GM23338 (cell line): ENCODE results near the gene GZMB. TPM values are rescaled to one million over a fixed set of nuclear protein-coding genes. Genes with fewer than 3 reads are reported as not detected.

Experiments
- ATAC-seq: fragments of 200-7000 bp; cut with Tn5 transposase; 3 replicates; pipeline ENCODE4 v1.9.1; 2020
- DNase-seq: peaks from one replicate; pipeline ENCODE4 v3.0.0-alpha.2; 2015; ENCODE audit warnings: low spot score
- H2AFZ ChIP-seq: fragments of 200-600 bp; sonication (generic); 2 replicates; pipeline ENCODE4 v1.8.0; 2016; ENCODE audit warnings: antibody characterized with exemption, mild to moderate bottlenecking, moderate library complexity
- H3F3A ChIP-seq: fragments of 200-600 bp; sonication (generic); replicated peaks from 2 replicates; pipeline ENCODE4 v1.8.0; 2017; ENCODE audit warnings: antibody characterized with exemption, mixed run types, low read depth
- H3K27ac ChIP-seq: fragments of 200-600 bp; sonication (generic); 2 replicates; pipeline ENCODE4 v1.6.1; 2016; ENCODE audit warnings: low read depth
- H3K27me3 ChIP-seq: fragments of 200-600 bp; sonication (generic); 2 replicates; pipeline ENCODE4 v1.8.0; 2016; ENCODE audit warnings: mild to moderate bottlenecking, mixed run types, moderate library complexity; ENCODE audit not compliant: insufficient read depth
- H3K36me3 ChIP-seq: fragments of 200-600 bp; sonication (generic); 2 replicates; pipeline ENCODE4 v1.8.0; 2016; ENCODE audit warnings: mild to moderate bottlenecking; ENCODE audit not compliant: insufficient read depth
- H3K4me1 ChIP-seq: fragments of 200-600 bp; sonication (generic); 2 replicates; pipeline ENCODE4 v1.8.0; 2016; ENCODE audit warnings: mild to moderate bottlenecking, moderate library complexity; ENCODE audit not compliant: insufficient read depth
- H3K4me2 ChIP-seq: fragments of 200-600 bp; sonication (generic); 2 replicates; pipeline ENCODE4 v1.7.1; 2017; ENCODE audit warnings: mixed run types
- H3K4me3 ChIP-seq: fragments of 200-600 bp; sonication (generic); 2 replicates; pipeline ENCODE4 v1.6.1; 2016; ENCODE audit warnings: mixed run types
- H3K79me2 ChIP-seq: fragments of 200-600 bp; sonication (generic); replicated peaks from 2 replicates; pipeline ENCODE4 v1.8.0; 2017; ENCODE audit warnings: mild to moderate bottlenecking; ENCODE audit not compliant: insufficient read depth
- H3K9me2 ChIP-seq: fragments of 200-600 bp; sonication (generic); 2 replicates; pipeline ENCODE4 v1.8.0; 2017; ENCODE audit not compliant: insufficient read depth
- H4K20me1 ChIP-seq: fragments of 200-600 bp; sonication (generic); replicated peaks from 2 replicates; pipeline ENCODE4 v1.8.0; 2017; ENCODE audit warnings: mild to moderate bottlenecking; ENCODE audit not compliant: insufficient read depth
- H3K27ac Mint-ChIP-seq: 2 replicates; pipeline ENCODE4 v1.8.0; 2020; ENCODE audit warnings: inconsistent platforms, mild to moderate bottlenecking, moderate library complexity, mixed read lengths
- H3K27me3 Mint-ChIP-seq: 3 replicates; pipeline ENCODE4 v1.8.0; 2022; ENCODE audit warnings: low read depth, mild to moderate bottlenecking, moderate library complexity, mixed read lengths, inconsistent platforms; ENCODE audit not compliant: insufficient read depth, poor library complexity
- H3K36me3 Mint-ChIP-seq: 3 replicates; pipeline ENCODE4 v1.8.0; 2021; ENCODE audit warnings: low read depth, mild to moderate bottlenecking, inconsistent platforms, moderate library complexity, mixed read lengths
- H3K4me1 Mint-ChIP-seq: 3 replicates; pipeline ENCODE4 v1.8.0; 2020; ENCODE audit warnings: mild to moderate bottlenecking, inconsistent platforms, mixed read lengths
- H3K4me3 Mint-ChIP-seq: 3 replicates; pipeline ENCODE4 v1.8.0; 2021; ENCODE audit warnings: moderate library complexity, mild to moderate bottlenecking, inconsistent platforms, mixed read lengths
- H3K9me3 Mint-ChIP-seq: 3 replicates; pipeline ENCODE4 v1.8.0; 2020; ENCODE audit warnings: moderate library complexity, mild to moderate bottlenecking, inconsistent platforms, mixed read lengths
- EZH2phosphoT487 ChIP-seq: fragments of 200-600 bp; sonication (generic); IDR thresholded peaks from one replicate; pipeline ENCODE4 v1.8.1; 2018; ENCODE audit warnings: antibody characterized with exemption; ENCODE audit not compliant: unreplicated experiment
- POLR2AphosphoS5 ChIP-seq: IDR thresholded peaks from 2 replicates; pipeline ENCODE4 v1.6.1; 2016; ENCODE audit warnings: antibody characterized with exemption, low read depth
- STAT1 ChIP-seq: IDR thresholded peaks from one replicate; pipeline ENCODE4 v1.6.1; 2016; ENCODE audit warnings: antibody characterized with exemption; ENCODE audit not compliant: unreplicated experiment
- polyA plus RNA-seq: library from polyadenylated mRNA; unstranded; fragments of >200 nt; fragmentation: Nextera tagmentation; extraction: Ambion mirVana; gene quantifications from 2 replicates; pipeline ENCODE4 v1.2.1, GENCODE V29; 2016
- total RNA-seq: library from RNA; depleted of rRNA; stranded (reverse); fragments of >200 nt; shearing (Covaris generic); gene quantifications from 2 replicates; pipeline ENCODE4 v1.2.3, GENCODE V29; 2014
- TF ChIP-seq, protein P1 (sequence below): IDR thresholded peaks from 2 replicates; pipeline ENCODE4 v1.6.1; 2016; ENCODE audit warnings: antibody characterized with exemption
- TF ChIP-seq, protein P2 (sequence below): fragments of 250-450 bp; sonication (Bioruptor Pico); IDR thresholded peaks from 2 replicates; pipeline ENCODE4 v1.5.0; 2020; ENCODE audit warnings: mild to moderate bottlenecking, moderate library complexity

The GZMB gene
- total and polyA plus RNA-seq, 2 experiments from 2014 or later = not detected

DNA sequence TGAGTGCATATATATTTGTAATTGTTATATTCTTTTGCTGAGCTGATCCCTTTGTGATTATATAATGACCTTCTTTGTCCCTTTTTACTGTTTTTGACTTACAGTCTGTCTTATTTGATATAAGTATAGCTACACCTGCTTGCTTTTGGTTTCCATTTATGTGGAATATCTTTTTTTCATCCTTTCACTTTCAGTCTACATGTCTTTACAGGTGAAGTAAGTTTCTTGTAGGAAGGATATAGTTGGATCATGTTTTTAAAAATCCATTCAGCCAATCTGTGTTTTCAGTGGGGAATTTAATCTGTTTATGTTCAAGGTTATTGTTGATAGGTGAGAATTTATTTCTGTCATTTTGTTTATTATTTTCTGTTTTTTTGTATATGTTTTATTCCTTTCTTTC lies 36.6 kb downstream of the GZMB start:
- Mint-ChIP-seq H3K4me3 (no peak overlapping the region), H3K27me3 (peaks cover 5% of the 10 kb centered on the region), H3K9me3 (peaks cover 35% of the 10 kb centered on the region), H3K36me3 (peaks cover 15% of the 10 kb centered on the region), H3K4me1 (no peaks in the 10 kb centered on the region; the same call in 1 of the 3 replicates), H3K27ac (no peak overlapping the region)
- H3K27ac ChIP-seq = no peak overlapping the region
- TF ChIP-seq POLR2AphosphoS5 (no peak), EZH2phosphoT487 (no peak), STAT1 (no peak)
- TF ChIP-seq, protein P1, sequence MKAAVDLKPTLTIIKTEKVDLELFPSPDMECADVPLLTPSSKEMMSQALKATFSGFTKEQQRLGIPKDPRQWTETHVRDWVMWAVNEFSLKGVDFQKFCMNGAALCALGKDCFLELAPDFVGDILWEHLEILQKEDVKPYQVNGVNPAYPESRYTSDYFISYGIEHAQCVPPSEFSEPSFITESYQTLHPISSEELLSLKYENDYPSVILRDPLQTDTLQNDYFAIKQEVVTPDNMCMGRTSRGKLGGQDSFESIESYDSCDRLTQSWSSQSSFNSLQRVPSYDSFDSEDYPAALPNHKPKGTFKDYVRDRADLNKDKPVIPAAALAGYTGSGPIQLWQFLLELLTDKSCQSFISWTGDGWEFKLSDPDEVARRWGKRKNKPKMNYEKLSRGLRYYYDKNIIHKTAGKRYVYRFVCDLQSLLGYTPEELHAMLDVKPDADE = no peak
- TF ChIP-seq, protein P2, sequence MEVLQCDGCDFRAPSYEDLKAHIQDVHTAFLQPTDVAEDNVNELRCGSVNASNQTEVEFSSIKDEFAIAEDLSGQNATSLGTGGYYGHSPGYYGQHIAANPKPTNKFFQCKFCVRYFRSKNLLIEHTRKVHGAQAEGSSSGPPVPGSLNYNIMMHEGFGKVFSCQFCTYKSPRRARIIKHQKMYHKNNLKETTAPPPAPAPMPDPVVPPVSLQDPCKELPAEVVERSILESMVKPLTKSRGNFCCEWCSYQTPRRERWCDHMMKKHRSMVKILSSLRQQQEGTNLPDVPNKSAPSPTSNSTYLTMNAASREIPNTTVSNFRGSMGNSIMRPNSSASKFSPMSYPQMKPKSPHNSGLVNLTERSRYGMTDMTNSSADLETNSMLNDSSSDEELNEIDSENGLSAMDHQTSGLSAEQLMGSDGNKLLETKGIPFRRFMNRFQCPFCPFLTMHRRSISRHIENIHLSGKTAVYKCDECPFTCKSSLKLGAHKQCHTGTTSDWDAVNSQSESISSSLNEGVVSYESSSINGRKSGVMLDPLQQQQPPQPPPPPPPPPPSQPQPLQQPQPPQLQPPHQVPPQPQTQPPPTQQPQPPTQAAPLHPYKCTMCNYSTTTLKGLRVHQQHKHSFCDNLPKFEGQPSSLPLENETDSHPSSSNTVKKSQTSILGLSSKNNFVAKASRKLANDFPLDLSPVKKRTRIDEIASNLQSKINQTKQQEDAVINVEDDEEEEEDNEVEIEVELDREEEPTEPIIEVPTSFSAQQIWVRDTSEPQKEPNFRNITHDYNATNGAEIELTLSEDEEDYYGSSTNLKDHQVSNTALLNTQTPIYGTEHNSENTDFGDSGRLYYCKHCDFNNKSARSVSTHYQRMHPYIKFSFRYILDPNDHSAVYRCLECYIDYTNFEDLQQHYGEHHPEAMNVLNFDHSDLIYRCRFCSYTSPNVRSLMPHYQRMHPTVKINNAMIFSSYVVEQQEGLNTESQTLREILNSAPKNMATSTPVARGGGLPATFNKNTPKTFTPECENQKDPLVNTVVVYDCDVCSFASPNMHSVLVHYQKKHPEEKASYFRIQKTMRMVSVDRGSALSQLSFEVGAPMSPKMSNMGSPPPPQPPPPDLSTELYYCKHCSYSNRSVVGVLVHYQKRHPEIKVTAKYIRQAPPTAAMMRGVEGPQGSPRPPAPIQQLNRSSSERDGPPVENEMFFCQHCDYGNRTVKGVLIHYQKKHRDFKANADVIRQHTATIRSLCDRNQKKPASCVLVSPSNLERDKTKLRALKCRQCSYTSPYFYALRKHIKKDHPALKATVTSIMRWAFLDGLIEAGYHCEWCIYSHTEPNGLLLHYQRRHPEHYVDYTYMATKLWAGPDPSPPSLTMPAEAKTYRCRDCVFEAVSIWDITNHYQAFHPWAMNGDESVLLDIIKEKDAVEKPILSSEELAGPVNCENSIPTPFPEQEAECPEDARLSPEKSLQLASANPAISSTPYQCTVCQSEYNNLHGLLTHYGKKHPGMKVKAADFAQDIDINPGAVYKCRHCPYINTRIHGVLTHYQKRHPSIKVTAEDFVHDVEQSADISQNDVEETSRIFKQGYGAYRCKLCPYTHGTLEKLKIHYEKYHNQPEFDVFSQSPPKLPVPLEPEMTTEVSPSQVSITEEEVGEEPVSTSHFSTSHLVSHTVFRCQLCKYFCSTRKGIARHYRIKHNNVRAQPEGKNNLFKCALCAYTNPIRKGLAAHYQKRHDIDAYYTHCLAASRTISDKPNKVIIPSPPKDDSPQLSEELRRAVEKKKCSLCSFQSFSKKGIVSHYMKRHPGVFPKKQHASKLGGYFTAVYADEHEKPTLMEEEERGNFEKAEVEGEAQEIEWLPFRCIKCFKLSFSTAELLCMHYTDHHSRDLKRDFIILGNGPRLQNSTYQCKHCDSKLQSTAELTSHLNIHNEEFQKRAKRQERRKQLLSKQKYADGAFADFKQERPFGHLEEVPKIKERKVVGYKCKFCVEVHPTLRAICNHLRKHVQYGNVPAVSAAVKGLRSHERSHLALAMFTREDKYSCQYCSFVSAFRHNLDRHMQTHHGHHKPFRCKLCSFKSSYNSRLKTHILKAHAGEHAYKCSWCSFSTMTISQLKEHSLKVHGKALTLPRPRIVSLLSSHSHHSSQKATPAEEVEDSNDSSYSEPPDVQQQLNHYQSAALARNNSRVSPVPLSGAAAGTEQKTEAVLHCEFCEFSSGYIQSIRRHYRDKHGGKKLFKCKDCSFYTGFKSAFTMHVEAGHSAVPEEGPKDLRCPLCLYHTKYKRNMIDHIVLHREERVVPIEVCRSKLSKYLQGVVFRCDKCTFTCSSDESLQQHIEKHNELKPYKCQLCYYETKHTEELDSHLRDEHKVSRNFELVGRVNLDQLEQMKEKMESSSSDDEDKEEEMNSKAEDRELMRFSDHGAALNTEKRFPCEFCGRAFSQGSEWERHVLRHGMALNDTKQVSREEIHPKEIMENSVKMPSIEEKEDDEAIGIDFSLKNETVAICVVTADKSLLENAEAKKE (CRISPR knock-in tag) = no peak
- H3K4me3 ChIP-seq = no peak overlapping the region
- no peaks in the 10 kb centered on the region for H3F3A ChIP-seq
- H3K4me2 ChIP-seq = no peak overlapping the region
- H3K9me2 ChIP-seq = peaks cover 3% of the 10 kb centered on the region; the same call in 1 of the 2 replicates
- H2AFZ ChIP-seq = no peak overlapping the region
- no peak for DNase-seq
- no peaks in the 10 kb centered on the region; the same call in 1 of the 2 replicates for H3K36me3 ChIP-seq
- H4K20me1 ChIP-seq = no peaks in the 10 kb centered on the region
- H3K4me1 ChIP-seq = no peaks in the 10 kb centered on the region
- H3K79me2 ChIP-seq = no peaks in the 10 kb centered on the region
- no peak for ATAC-seq
- no peaks in the 10 kb centered on the region for H3K27me3 ChIP-seq
